Testis (tissue), 2 donors: ENCODE measurements around the gene TBC1D17.

Experiments used
- CTCF ChIP-seq, 3 experiments: fragments of 450-650 bp in 2 of 3; fragments of 200-600 bp in 1 of 3; sonication (generic) in 1 of 3; IDR thresholded peaks; one replicate each; pipeline ENCODE4 v1.5.1; 2016 to 2019; ENCODE audit warnings: antibody characterized with exemption in 3 of 3, mild to moderate bottlenecking in 2 of 3, moderate library complexity in 1 of 3
- POLR2A ChIP-seq: fragments of 450-650 bp; IDR thresholded peaks from one replicate; pipeline ENCODE4 v1.6.1; 2017; ENCODE audit warnings: antibody characterized with exemption, mild to moderate bottlenecking, moderate library complexity

DNA sequence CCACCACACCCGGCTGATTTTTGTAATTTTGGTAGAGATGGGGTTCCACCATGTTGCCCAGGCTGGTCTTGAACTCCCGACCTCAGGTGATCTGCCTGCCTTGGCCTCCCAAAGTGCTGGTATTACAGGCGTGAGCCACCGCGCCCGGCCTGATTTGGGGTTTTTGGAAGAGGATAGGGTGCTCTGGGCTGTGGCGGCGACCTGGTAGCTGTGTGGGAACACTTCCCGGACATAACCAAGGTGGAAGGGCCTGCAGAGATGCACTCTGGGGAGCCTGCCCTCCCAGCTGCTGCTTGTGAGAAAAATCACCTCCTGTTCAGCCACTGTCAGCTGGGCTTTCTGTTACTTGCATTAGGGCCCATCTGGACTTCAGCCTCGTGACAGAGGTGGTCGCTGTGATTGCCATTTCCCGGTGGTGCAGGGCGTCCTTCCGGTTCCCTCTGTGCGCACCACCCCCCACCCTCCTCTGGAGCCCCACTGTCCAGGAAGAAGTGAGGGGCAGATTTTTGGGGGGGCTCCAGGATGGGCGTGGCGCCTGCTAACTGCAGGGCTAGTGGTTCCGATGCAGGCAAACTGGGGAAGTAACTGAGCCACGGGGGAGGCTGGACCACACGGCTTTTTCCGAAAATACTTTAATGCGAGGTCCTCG is 11.7 kb downstream of the TBC1D17 start:
- TF ChIP-seq CTCF (IDR thresholded peaks at IDR 0.05) (no peak), POLR2A (no peak)
